GM23248 (cell line): ENCODE measurements around the gene MISP.

Source experiments
- EZH2 ChIP-seq: fragments of 200-600 bp; sonication (generic); IDR thresholded peaks from 2 replicates; pipeline ENCODE4 v1.6.1; 2018; ENCODE audit warnings: antibody characterized with exemption, mild to moderate bottlenecking; ENCODE audit not compliant: insufficient read depth, poor library complexity, severe bottlenecking
- EZH2phosphoT487 ChIP-seq: fragments of 200-600 bp; sonication (generic); IDR thresholded peaks from 2 replicates; pipeline ENCODE4 v1.6.1; 2018; ENCODE audit warnings: antibody characterized with exemption, moderate library complexity, mild to moderate bottlenecking, low read depth; ENCODE audit not compliant: insufficient read depth

- TF ChIP-seq EZH2 (no peak), EZH2phosphoT487 (no peak)
Observed at GRCh38 chr19:719636-720344, 31.1 kb upstream of the MISP start.
